Heart left ventricle (tissue), 16 donors: ENCODE measurements around the gene CD96. TPM values are rescaled to one million over a fixed set of nuclear protein-coding genes. Genes with fewer than 3 reads are reported as not detected.

Experiments
- ATAC-seq, 4 donors: fragments of 200-7000 bp; cut with Tn5 transposase; one replicate each; pipeline ENCODE4 v1.9.1; 2020 to 2022; ENCODE audit warnings: moderate library complexity in 4 of 4, mild to moderate bottlenecking in 3 of 4, moderate number of reproducible peaks in 1 of 4
- DNase-seq, 5 donors: peaks; one replicate each; pipeline ENCODE4 v3.0.0-alpha.2; 2020
- H3K27ac ChIP-seq, 12 donors: fragments of 200-600 bp; sonication (generic) in 4 of 12; one replicate each; pipeline versions ENCODE4 v1.5.0 to v1.8.0; 2016 to 2022; ENCODE audit warnings: mild to moderate bottlenecking in 2 of 12
- H3K27me3 ChIP-seq, 9 donors: fragments of 200-600 bp; sonication (generic) in 2 of 9; one replicate each; pipeline versions ENCODE4 v1.5.1 to v1.8.0; 2016 to 2022; ENCODE audit warnings: mild to moderate bottlenecking in 3 of 9
- H3K36me3 ChIP-seq, 9 donors: fragments of 200-600 bp; sonication (generic) in 2 of 9; one replicate each; pipeline versions ENCODE4 v1.5.0 to v1.8.0; 2018 to 2022; ENCODE audit warnings: mild to moderate bottlenecking in 2 of 9
- H3K4me1 ChIP-seq, 12 donors: fragments of 200-600 bp; sonication (generic) in 4 of 12; one replicate each; pipeline versions ENCODE4 v1.5.0 to v1.8.0; 2016 to 2022; ENCODE audit warnings: mild to moderate bottlenecking in 3 of 12
- H3K4me3 ChIP-seq, 12 donors: fragments of 200-600 bp; sonication (generic) in 4 of 12; one replicate each; pipeline versions ENCODE4 v1.5.0 to v1.8.0; 2017 to 2022; ENCODE audit warnings: mild to moderate bottlenecking in 9 of 12, moderate library complexity in 4 of 12
- H3K9me3 ChIP-seq, 12 donors: fragments of 200-600 bp; sonication (generic) in 4 of 12; one replicate each; pipeline versions ENCODE4 v1.5.0 to v1.8.0; 2016 to 2022; ENCODE audit warnings: mild to moderate bottlenecking in 1 of 12
- CTCF ChIP-seq, 12 donors: fragments of 200-600 bp; sonication (generic) in 4 of 12; IDR thresholded peaks; one replicate each; pipeline versions ENCODE4 v1.5.0 to v1.8.0; 2018 to 2022; ENCODE audit warnings: antibody characterized with exemption in 12 of 12, mild to moderate bottlenecking in 5 of 12
- POLR2A ChIP-seq, 2 donors: fragments of 450-650 bp; IDR thresholded peaks; one replicate each; pipeline ENCODE4 v1.6.1; 2017; ENCODE audit warnings: antibody characterized with exemption in 2 of 2, mild to moderate bottlenecking in 2 of 2, moderate library complexity in 2 of 2
- WGBS, 4 donors: extraction: QIAGEN DNeasy Blood & Tissue Kit in 2 of 4; methylation state at CpG; one replicate each; pipeline versions ENCODE4 v1.1.5 to v1.1.7; 2013 to 2018; 5-methylcytosine and 5-hydroxymethylcytosine counted together
- intact Hi-C, 10 donors: fragments of 100-400 bp; cut with DNase I; formaldehyde crosslinking; loops; one replicate each; pipeline versions ENCODE4 v1.11.1 to v1.14.2; 2022
- polyA plus RNA-seq, 2 donors: library from polyadenylated mRNA; stranded (reverse); fragments of 200-250 nt; gene quantifications; one replicate each; pipeline ENCODE4 v1.2.3, GENCODE V29; 2013
- total RNA-seq, 9 donors: library from RNA; depleted of rRNA in 2 of 9; stranded (reverse); fragments of >200 nt in 2 of 9; fragmentation: NEBNext Ultra II Directional in 3 of 9; extraction: Animal tissue kit (Norgen Biotek cat#: 25700) in 3 of 9; gene quantifications; one replicate each; pipeline versions ENCODE4 v1.1.0 to v1.2.4, GENCODE V29; 2016 to 2023
- donor health status: ischemic (EF 13 %, LVEDD 7.1; RV severe dilation, severe dysfunction).
- donor health status: healthy with polysubstance abuse.
- donor health status: DM: no; HTN: yes; CAD: no.
- donor health status: DM: no; HTN: no; CAD: no.
- donor health status: ischemic (EF 25% LVEDD 6.9; RV normal size, moderate dysfunction).
- donor health status: ischemic (EF 25% LVEDD 5.7; RV mildly dilated, moderate dysfunction).
- donor health status: healthy.
- donor health status: DM: yes; HTN: yes; CAD: no.
- donor health status: ischemic (EF 35%, LVEDD 5.7; RV mildly dilated, moderate dysfunction).
- donor health status: nonischemic (EF 11% LVEDD 7.7; RV severe dilation, severe dysfunction).
- donor health status: DM: yes; HTN: yes; CAD: no.
- donor health status: PGD.
- donor health status: ischemic (EF 29% LVEDD 5.4; RV normal size, mild dysfunction).
- donor health status: nonischemic (EF 23%, LVEDD 6.1; RV moderate dilation, normal function).

CD96 gene
- total and polyA plus RNA-seq, 11 donors = 0.08 to 4.4 (median 0.28) TPM; not detected in 4

DNA sequence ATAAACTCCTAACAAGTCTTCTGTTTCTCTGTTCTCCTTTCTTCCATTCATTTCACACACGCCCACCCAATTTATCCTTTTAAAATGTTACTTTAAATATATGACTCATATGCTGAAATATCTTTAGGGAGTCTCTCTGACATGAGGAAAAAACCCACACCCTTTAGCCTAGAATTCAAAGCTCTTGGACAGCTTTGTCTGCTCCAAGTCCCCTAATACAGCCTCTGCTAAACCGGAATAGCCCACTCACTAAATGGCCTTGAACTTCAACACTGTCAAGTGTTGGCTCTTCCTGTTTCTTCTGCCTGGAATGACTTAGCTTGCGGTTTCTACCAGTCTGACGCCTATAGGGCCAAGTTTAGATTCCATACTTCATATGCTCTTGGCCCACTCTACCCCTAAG lies 3.3 kb upstream of the CD96 start:
- no peaks in the 10 kb centered on the region for H3K9me3 ChIP-seq
- H3K36me3 ChIP-seq = no peaks in the 10 kb centered on the region
- ATAC-seq (no peak), DNase-seq (no peak)
- TF ChIP-seq CTCF (IDR thresholded peaks at IDR 0.05) (no peak), POLR2A (IDR thresholded peaks at IDR 0.05) (no peak)
- 30 to 46% (median 38%) methylated on average over 4 of the region's 4 CpGs for WGBS, 4 donors
- H3K27ac ChIP-seq = peak overlapping the region in 1 of 12 donors; percentile 54
- peaks cover 0 to 8% (median 0%) of the 10 kb centered on the region in 12 donors for H3K4me1 ChIP-seq
- intact Hi-C loops = no loop called here
- H3K27me3 ChIP-seq = peaks cover 0 to 5% (median 0%) of the 10 kb centered on the region in 9 donors
- H3K4me3 ChIP-seq = no peak overlapping the region

GRCh38 chr3:111539351-111540331 lies 2.4 kb upstream of the CD96 start:
- Histone ChIP-seq H3K27ac (no peak overlapping the region), H3K4me3 (no peak overlapping the region), H3K9me3 (no peaks in the 10 kb centered on the region), H3K4me1 (peaks cover 0 to 8% (median 0%) of the 10 kb centered on the region in 12 donors), H3K36me3 (no peaks in the 10 kb centered on the region), H3K27me3 (peaks cover 0 to 5% (median 0%) of the 10 kb centered on the region in 9 donors)
- DNase-seq = peak in 4 of 5 donors; percentile 12 to 65 (median 33)
- peak; percentile 7 to 52 (median 42) for TF ChIP-seq CTCF (IDR thresholded peaks at IDR 0.05)
- no peak for TF ChIP-seq POLR2A (IDR thresholded peaks at IDR 0.05)
- peak in 3 of 4 donors; percentile 51 to 62 (median 51) for ATAC-seq
- intact Hi-C loops = no loop called here
- 35 to 40% (median 37%) methylated on average over 10 of the region's 10 CpGs for WGBS, 4 donors

- no peak overlapping the region for H3K4me3 ChIP-seq
- H3K4me1 ChIP-seq = peaks cover 0 to 8% (median 0%) of the 10 kb centered on the region in 12 donors
- ATAC-seq (no peak), DNase-seq (no peak)
- no peaks in the 10 kb centered on the region for H3K36me3 ChIP-seq
- 45 to 64% (median 53%) methylated on average over 3 of the region's 3 CpGs for WGBS, 4 donors
- peaks cover 0 to 5% (median 0%) of the 10 kb centered on the region in 9 donors for H3K27me3 ChIP-seq
- TF ChIP-seq CTCF (IDR thresholded peaks at IDR 0.05) (no peak), POLR2A (IDR thresholded peaks at IDR 0.05) (no peak)
- intact Hi-C loops = no loop called here
- no peaks in the 10 kb centered on the region for H3K9me3 ChIP-seq
- peak overlapping the region in 1 of 12 donors; percentile 81 for H3K27ac ChIP-seq
Observed at GRCh38 chr3:111541391-111541790, 606 bp upstream of the CD96 start.

GRCh38 chr3:111542611-111543300 lies 759 bp downstream of the CD96 start:
- H3K9me3 ChIP-seq = no peaks in the 10 kb centered on the region
- peaks cover 0 to 8% (median 0%) of the 10 kb centered on the region in 12 donors for H3K4me1 ChIP-seq
- WGBS, 4 donors = 85 to 90% (median 88%) methylated on average over 4 of the region's 4 CpGs
- no peak for DNase-seq
- peak overlapping the region in 1 of 12 donors; percentile 81 for H3K27ac ChIP-seq
- intact Hi-C loops = no loop called here
- no peaks in the 10 kb centered on the region for H3K36me3 ChIP-seq
- peak overlapping the region in 2 of 12 donors; percentile 28 to 52 for H3K4me3 ChIP-seq
- no peak for ATAC-seq
- peaks cover 0 to 5% (median 0%) of the 10 kb centered on the region in 9 donors for H3K27me3 ChIP-seq
- TF ChIP-seq CTCF (IDR thresholded peaks at IDR 0.05) = no peak
- TF ChIP-seq POLR2A (IDR thresholded peaks at IDR 0.05) = no peak
